Measurements from ENCODE around the gene NTM. TPM values are rescaled to one million over a fixed set of nuclear protein-coding genes. Genes with fewer than 3 reads are reported as not detected.

Gene NTM
- total and polyA plus RNA-seq, 12 donors, result 0.43 to 3.0 (median 1.3) TPM

GRCh38 chr11:131764126-131764525 lies 393.7 kb downstream of the NTM start:
- H3K4me3 ChIP-seq, result no peak overlapping the region
- TF ChIP-seq CTCF (IDR thresholded peaks at IDR 0.05), result no peak
- H3K27ac ChIP-seq, result no peak overlapping the region
- no peaks in the 10 kb centered on the region for H3K4me1 ChIP-seq
- 82 to 85% methylated on average over 5 of the region's 5 CpGs for WGBS, 2 donors
- H3K36me3 ChIP-seq, result no peaks in the 10 kb centered on the region
- peaks cover 0 to 6% (median 0%) of the 10 kb centered on the region in 11 donors for H3K9me3 ChIP-seq
- no peak for DNase-seq
- no peak for ATAC-seq
- intact Hi-C loops (cut with DNase I), result no loop called here
- H3K27me3 ChIP-seq, result peaks cover 0 to 42% (median 13%) of the 10 kb centered on the region in 7 donors

GRCh38 chr11:131764649-131765048 lies 394.2 kb downstream of the NTM start:
- Histone ChIP-seq H3K4me3 (no peak overlapping the region), H3K36me3 (no peaks in the 10 kb centered on the region), H3K27ac (no peak overlapping the region), H3K9me3 (peaks cover 0 to 6% (median 0%) of the 10 kb centered on the region in 11 donors), H3K4me1 (no peaks in the 10 kb centered on the region), H3K27me3 (peaks cover 0 to 41% (median 13%) of the 10 kb centered on the region in 7 donors)
- no peak for TF ChIP-seq CTCF (IDR thresholded peaks at IDR 0.05)
- intact Hi-C loops (cut with DNase I), result no loop called here
- WGBS, 2 donors, result 65 to 78% methylated on average over 3 of the region's 3 CpGs
- ATAC-seq (no peak), DNase-seq (no peak)

- 85 to 87% methylated on average over 7 of the region's 7 CpGs for WGBS, 2 donors
- H3K36me3 ChIP-seq, result no peaks in the 10 kb centered on the region
- no peak for TF ChIP-seq CTCF (IDR thresholded peaks at IDR 0.05)
- DNase-seq (no peak), ATAC-seq (no peak)
- peaks cover 0 to 22% (median 5%) of the 10 kb centered on the region in 7 donors for H3K27me3 ChIP-seq
- no peaks in the 10 kb centered on the region for H3K4me1 ChIP-seq
- intact Hi-C loops (cut with DNase I), result no loop called here
- no peak overlapping the region for H3K4me3 ChIP-seq
- peaks cover 0 to 3% (median 0%) of the 10 kb centered on the region in 11 donors for H3K9me3 ChIP-seq
- no peak overlapping the region for H3K27ac ChIP-seq
These were observed 396.2 kb downstream of the NTM start for GRCh38 chr11:131766637-131767036.

GRCh38 chr11:131767421-131767820 lies 397.0 kb downstream of the NTM start:
- WGBS, 2 donors, result 69 to 83% methylated on average over 4 of the region's 4 CpGs
- DNase-seq (no peak), ATAC-seq (no peak)
- H3K27me3 ChIP-seq, result peaks cover 0 to 19% (median 5%) of the 10 kb centered on the region in 7 donors
- no peaks in the 10 kb centered on the region for H3K9me3 ChIP-seq
- no peaks in the 10 kb centered on the region for H3K4me1 ChIP-seq
- intact Hi-C loops (cut with DNase I), result no loop called here
- no peak for TF ChIP-seq CTCF (IDR thresholded peaks at IDR 0.05)
- no peaks in the 10 kb centered on the region for H3K36me3 ChIP-seq
- no peak overlapping the region for H3K4me3 ChIP-seq
- no peak overlapping the region for H3K27ac ChIP-seq
